Measurements from ENCODE around the gene OGT.
A peak's percentile ranks its signal among the peaks of the same experiment; 100 is the strongest.

Gene OGT

DNA sequence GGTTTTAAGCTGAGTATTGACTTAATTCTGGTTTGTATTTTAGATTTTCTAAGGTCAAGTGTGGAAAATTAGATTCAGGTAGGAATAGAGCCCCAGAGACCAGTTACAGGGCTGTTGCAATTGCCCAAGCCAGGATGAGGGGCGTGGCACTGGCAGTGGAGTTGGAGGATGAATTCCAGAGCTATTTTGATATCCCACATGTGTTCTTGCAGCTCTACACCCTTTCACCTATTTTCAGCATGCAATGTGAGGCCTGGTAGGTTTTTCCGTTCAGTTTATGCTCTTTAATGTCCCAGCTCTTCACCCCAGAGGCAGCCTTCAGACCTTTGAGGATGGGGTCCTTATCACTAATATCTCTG lies 17.9 kb upstream of the OGT start:
- no peak for TF ChIP-seq JUND (IDR thresholded peaks at IDR 0.05; ENCODE audit: low read depth)
- no peak for DNase-seq (ENCODE audit: low read depth in 1 of 2, low spot score in 1 of 2)
- in situ Hi-C loops (cut with HindIII; ENCODE audit: low pct_unique_long_range_greater_than_20kb, low sequenced_read_pairs) = no loop called here

DNA sequence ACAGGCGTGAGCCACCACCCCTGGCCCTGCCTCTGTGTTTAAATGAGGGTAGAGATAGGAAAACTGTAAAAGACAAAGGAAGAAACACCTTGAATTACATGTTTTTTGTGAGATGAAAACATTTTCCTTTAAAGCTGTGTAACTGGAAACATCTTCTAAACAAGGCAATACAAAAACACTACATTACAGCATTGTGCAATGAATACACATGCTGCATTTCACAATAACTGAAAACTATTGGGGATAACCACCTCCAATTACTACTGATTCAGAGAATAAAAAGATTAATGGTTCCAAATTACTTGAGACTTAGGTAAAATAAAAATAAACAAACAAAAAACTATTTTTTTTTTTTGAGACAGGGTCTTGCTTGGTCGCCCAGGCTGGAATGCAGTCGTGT lies 7.6 kb upstream of the OGT start:
- in situ Hi-C loops (cut with HindIII; ENCODE audit: low pct_unique_long_range_greater_than_20kb, low sequenced_read_pairs) = no loop called here
- DNase-seq (ENCODE audit: low read depth in 1 of 2, low spot score in 1 of 2) = no peak
- TF ChIP-seq JUND (IDR thresholded peaks at IDR 0.05; ENCODE audit: low read depth) = no peak

DNA sequence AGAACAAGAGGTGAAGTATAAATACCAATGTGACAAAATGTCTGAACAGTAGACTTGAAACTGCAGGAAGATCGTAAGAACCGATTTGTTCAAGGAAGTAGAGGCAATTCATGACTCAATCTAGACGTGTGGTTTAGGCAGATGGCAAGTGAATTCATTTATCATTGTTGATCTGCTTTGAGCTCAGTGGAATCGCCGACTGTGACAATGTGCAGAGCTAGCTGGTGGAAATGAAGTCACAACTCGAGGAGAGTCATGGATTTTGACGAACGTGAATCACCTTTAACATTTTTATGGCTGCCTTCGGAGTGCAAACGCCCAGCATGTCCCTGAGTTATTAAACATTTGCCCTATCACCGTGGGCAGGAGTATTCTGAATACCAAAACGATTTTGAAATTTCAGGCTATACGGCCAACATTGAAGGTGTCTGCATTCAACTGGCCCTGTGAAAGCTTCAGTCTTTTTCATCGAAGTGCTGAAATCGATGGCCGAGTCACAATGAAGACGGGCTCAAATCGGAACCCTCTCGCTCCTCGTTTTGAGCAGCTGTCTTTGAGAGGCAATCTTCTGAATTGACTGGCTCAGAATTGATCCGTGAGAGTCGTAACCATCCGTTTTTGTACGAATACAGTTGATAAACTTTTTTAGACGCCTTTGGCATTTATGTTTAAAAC lies 689 bp upstream of the OGT start:
- in situ Hi-C loops (cut with HindIII; ENCODE audit: low pct_unique_long_range_greater_than_20kb, low sequenced_read_pairs) = no loop called here
- peak in 1 of 2 experiments; percentile 11 for DNase-seq (ENCODE audit: low read depth in 1 of 2, low spot score in 1 of 2)

DNA sequence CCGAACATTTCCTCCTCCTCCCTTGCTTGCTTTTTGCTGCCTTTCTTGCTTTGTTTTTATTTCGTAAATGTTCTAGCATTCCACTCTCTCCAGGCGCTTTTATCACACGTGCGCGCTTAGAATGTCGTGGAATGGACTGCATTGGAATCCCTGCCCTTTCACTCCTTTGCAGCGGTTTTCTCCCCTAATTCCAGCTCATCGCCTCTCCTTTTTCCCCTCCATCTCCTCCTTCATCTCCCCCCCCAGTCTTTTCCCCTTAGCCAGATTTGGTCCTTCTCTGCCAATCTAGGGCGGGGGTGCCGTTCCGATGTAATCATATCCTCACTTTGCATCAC lies 579 bp downstream of the OGT start:
- DNase-seq (ENCODE audit: low read depth in 1 of 2, low spot score in 1 of 2) = peak in 1 of 2 experiments; percentile 4
- no peak for TF ChIP-seq JUND (IDR thresholded peaks at IDR 0.05; ENCODE audit: low read depth)
- in situ Hi-C loops (cut with HindIII; ENCODE audit: low pct_unique_long_range_greater_than_20kb, low sequenced_read_pairs) = no loop called here

More for the DNA sequence above, 689 bp upstream of the OGT start:
- TF ChIP-seq JUND (IDR thresholded peaks at IDR 0.05; ENCODE audit: low read depth) = no peak

DNA sequence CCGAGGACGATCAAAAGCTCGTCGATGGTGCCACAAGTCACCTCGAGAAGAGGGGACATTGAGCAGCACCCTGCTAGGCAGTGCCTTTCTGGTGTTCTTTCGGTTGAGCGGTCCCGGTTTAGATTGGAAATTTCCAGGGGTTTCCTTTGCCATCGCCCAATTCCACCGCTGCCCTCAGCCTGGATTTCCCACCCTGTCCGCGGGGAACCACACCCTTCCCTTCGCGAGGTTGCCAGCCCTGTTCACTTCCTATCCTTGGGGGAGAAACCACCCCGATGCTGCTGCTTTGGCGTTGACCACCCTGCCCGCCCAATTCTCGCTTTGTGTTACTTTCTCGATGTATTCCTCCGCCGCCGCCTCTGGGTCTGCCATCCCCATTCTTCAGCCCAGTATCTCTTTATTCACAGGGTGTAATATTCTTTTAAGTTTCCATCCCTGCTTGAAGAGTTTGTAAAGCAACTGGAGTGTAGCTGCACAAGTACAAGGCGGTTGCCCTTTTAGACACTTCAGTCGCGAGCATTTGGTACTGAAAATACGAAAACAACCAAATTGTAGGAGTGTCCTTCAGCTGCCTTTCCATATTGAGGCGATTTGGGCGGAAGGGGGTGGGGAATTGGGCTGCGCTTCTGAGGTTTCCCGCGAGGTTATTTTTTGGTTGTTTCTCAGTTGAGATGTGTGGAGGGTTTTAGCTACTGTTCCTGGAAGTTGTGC lies 1.1 kb downstream of the OGT start:
- DNase-seq (ENCODE audit: low read depth in 1 of 2, low spot score in 1 of 2) = peak in 1 of 2 experiments; percentile 34
- no peak for TF ChIP-seq JUND (IDR thresholded peaks at IDR 0.05; ENCODE audit: low read depth)
- in situ Hi-C loops (cut with HindIII; ENCODE audit: low pct_unique_long_range_greater_than_20kb, low sequenced_read_pairs) = no loop called here

DNA sequence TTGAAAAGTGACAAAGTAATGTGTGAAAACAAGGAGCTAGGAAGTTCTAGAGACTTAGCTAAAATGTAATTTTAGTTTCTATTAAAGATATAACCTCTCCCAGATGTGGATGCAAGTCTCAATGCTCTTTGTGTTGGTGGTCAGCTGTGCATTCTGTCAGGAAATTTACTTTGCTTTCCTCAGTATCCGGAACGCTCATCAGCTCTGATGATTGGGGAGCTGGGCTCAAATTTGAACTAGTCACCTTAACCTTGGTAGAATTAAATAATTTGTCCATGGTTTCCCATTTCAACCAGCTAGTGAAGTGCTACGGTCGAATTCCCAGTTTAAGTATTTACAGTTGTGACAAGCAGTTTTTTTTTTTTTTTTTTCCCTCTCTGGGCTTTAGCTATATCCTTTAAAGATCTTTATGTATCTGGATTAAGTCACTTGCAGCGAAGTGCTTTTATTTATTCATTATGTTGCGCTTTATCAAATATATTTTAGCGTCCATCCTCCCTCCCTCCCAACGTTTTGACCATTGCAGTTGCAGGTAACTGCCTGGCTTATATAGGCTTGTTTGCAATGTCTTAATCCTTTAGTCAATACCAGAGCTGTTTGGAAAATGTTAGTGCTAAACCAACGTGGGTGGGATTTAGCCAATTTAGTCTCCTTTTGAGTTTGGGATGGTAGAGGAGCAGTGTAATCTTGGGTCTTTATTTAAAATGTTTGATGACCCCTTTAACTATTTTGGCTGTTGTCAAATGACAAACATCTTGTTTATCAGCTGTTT lies 2.1 kb downstream of the OGT start:
- in situ Hi-C loops (cut with HindIII; ENCODE audit: low pct_unique_long_range_greater_than_20kb, low sequenced_read_pairs) = no loop called here
- peak in 1 of 2 experiments; percentile 2 for DNase-seq (ENCODE audit: low read depth in 1 of 2, low spot score in 1 of 2)
- no peak for TF ChIP-seq JUND (IDR thresholded peaks at IDR 0.05; ENCODE audit: low read depth)

DNA sequence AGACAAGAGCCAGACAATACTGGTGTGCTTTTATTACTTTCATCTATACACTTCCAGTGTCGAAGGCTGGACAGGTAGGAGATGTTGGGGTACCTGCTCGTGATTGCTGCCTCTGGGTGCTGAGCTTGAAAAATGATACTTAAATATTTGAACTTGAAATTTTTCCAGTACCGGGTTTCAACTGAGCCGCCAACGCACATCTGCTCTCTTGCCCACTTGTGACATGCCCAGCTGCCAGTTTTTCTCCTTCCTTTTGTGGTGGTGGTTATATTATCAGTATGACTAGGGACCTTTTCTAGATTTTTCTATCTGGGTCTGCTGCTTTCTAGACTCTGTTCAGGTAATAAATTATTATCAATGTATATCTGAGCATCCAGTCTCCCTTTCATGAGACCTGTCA lies 3.4 kb downstream of the OGT start:
- no peak for DNase-seq (ENCODE audit: low read depth in 1 of 2, low spot score in 1 of 2)
- no peak for TF ChIP-seq JUND (IDR thresholded peaks at IDR 0.05; ENCODE audit: low read depth)
- in situ Hi-C loops (cut with HindIII; ENCODE audit: low pct_unique_long_range_greater_than_20kb, low sequenced_read_pairs) = no loop called here

DNA sequence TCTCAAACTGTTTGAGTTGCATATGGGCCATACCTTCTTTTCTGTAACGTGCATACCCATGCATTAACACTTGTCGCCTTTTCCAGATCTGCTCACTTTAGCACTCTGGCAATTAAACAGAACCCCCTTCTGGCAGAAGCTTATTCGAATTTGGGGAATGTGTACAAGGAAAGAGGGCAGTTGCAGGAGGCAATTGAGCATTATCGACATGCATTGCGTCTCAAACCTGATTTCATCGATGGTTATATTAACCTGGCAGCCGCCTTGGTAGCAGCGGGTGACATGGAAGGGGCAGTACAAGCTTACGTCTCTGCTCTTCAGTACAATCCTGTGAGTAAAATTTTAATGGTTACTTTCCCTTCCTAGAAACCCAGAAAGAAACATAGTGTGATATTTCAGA lies 4.8 kb downstream of the OGT start:
- TF ChIP-seq JUND (IDR thresholded peaks at IDR 0.05; ENCODE audit: low read depth) = no peak
- in situ Hi-C loops (cut with HindIII; ENCODE audit: low pct_unique_long_range_greater_than_20kb, low sequenced_read_pairs) = no loop called here
- no peak for DNase-seq (ENCODE audit: low read depth in 1 of 2, low spot score in 1 of 2)

DNA sequence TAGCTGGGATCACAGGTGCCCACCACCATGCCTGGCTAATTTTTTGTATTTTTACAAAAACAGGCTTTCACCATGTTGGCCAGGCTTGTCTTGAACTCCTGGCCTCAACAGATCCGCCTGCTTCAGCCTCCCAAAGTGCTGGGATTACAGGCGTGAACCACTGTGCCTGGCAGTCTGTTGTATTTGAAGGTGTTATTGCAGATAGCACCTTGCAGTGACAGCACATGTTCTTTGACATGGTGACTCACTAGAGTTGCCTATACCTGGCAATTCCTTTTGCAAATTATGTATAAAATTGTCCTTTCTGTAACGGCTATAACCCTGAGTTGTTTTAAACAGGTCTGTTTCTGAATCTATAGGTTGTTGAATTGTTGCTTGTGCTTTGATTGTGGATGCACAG lies 7.9 kb downstream of the OGT start:
- DNase-seq (ENCODE audit: low read depth in 1 of 2, low spot score in 1 of 2) = no peak
- in situ Hi-C loops (cut with HindIII; ENCODE audit: low pct_unique_long_range_greater_than_20kb, low sequenced_read_pairs) = no loop called here
- no peak for TF ChIP-seq JUND (IDR thresholded peaks at IDR 0.05; ENCODE audit: low read depth)

DNA sequence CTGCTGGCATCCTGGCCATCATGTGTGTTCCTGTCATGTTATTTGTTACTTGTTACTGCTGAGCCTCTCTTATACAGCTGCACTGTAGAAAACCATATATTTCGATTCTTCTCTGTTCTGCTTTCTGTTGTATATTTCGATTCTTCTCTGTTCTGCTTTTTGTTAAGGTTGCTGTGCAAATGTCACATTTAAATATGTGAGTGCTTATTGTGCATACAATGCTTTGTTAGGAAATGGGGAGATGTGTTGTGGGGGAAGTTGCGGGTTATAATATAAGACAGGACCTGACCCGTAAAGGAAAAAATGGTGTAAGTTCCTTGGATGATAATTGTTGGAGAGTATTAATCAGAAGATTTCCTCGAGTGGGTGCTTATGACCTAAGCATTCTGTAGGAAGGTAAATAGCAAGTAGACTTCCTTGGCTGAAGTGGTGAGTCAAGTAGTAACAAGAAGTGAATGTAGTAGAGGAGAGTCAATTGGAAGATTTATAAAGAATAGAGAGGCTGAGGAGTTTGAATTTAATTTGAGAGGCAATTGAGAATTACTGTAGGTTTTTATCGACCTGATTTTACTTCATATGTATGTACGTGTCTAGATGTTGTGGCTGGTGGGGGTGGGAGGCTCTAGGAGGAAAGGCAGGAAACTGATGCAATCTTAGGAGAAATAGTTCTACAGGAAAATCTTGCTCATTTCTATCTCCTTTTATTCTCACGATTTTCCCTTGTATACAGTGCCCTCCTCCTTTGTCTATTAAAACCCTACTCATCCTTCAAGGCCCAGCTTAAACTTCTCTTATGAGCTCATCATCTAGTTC lies 8.5 kb downstream of the OGT start:
- in situ Hi-C loops (cut with HindIII; ENCODE audit: low pct_unique_long_range_greater_than_20kb, low sequenced_read_pairs) = no loop called here
- no peak for DNase-seq (ENCODE audit: low read depth in 1 of 2, low spot score in 1 of 2)
- TF ChIP-seq JUND (IDR thresholded peaks at IDR 0.05; ENCODE audit: low read depth) = no peak

DNA sequence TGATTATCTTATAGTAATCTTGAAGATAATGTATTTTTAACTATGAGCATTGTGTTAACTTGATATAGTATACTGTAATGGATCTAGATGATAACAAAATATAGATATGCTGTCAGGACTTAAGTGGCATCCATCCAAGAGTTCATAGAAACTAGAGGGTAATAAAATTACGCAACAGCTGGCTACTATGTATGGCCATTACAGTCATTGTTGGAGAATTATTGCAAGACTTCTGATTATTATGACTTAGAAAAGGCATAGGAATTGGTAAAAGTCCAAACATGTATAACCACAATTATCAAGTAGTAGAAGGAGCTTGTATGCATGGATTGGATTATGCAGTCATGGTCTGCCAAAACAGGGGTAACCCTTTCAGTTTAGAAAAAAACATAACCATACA lies 9.5 kb downstream of the OGT start:
- no peak for DNase-seq (ENCODE audit: low read depth in 1 of 2, low spot score in 1 of 2)
- TF ChIP-seq JUND (IDR thresholded peaks at IDR 0.05; ENCODE audit: low read depth) = no peak
- in situ Hi-C loops (cut with HindIII; ENCODE audit: low pct_unique_long_range_greater_than_20kb, low sequenced_read_pairs) = no loop called here

DNA sequence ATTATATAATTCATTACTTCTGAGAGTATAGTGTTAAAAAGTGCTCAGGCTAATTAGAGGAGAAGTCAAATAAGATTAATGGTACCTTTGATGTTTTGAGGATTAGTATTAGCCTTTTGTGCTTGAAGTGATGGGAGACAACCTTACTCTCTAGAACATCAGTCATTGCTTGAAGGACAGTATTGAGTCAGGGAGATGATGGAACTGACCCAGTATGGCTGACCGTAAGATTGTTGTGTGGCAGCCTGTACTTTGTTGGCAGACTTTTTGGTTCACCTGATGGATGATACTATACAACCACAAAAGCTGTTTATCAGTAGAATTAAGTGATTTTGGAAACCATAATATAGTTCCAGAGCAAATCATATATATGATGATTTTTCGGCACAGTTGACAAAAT lies 9.9 kb downstream of the OGT start:
- TF ChIP-seq JUND (IDR thresholded peaks at IDR 0.05; ENCODE audit: low read depth) = no peak
- in situ Hi-C loops (cut with HindIII; ENCODE audit: low pct_unique_long_range_greater_than_20kb, low sequenced_read_pairs) = no loop called here
- no peak for DNase-seq (ENCODE audit: low read depth in 1 of 2, low spot score in 1 of 2)

Data from T47D (cell line).